ENCODE data around the gene MTG1.

The MTG1 gene, protein sequence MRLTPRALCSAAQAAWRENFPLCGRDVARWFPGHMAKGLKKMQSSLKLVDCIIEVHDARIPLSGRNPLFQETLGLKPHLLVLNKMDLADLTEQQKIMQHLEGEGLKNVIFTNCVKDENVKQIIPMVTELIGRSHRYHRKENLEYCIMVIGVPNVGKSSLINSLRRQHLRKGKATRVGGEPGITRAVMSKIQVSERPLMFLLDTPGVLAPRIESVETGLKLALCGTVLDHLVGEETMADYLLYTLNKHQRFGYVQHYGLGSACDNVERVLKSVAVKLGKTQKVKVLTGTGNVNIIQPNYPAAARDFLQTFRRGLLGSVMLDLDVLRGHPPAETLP

GRCh38 chr10:133394064-133394663 is at the start of gene MTG1:
Gene MTG1 (plus strand): TSS chr10:133394157. CDS start chr10:133394221, 64 bp downstream.
- DNase-seq (ENCODE audit: low read depth) = peak; percentile 90

- no peak for DNase-seq (ENCODE audit: low read depth)
These were observed 49.7 kb upstream of the MTG1 start for GRCh38 chr10:133344236-133344635.

GRCh38 chr10:133346413-133346812 is 47.5 kb upstream of the MTG1 start:
- DNase-seq (ENCODE audit: low read depth) = no peak

DNA sequence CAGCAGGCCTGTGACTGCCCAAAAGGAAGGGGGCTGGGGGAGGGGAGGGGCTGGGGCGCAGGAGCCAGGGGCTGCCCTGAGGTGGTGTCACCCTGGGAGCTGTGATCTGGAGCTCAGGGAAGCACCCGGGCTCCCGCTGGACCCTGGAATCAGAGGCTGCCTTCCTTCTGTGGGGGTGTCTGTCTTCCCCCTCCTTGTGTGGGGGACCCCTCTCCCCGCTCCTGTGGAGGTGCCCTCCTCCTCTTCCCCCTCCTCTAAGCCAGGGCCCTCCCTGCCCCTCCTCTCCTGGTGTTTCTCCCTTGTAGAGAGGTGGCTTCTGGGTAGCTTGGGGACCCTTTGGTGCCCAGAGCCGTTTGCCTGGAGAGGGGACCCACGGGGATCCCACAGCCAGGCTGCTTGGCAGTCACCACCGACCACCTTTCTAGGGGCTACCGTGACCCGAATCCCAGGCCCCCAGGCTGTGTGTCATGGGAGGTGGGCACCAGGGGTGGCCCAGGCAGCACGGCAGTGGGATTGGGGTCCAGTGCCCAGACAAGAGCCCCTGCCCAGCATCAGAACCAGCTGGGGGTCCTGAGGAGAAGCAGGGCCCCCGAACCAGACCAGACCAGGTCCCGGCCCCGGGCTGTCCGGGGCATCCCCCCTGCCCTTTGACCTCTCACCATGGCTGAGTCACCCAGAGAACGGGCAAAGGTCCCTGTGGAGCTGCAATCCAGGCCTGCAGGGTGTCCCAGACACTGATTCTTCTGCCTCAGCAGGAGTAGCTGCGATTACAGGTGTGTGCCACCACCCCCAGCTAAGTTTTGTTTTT is 46.0 kb upstream of the MTG1 start:
- no peak for DNase-seq (ENCODE audit: low read depth)

- DNase-seq (ENCODE audit: low read depth) = no peak
These were observed 44.8 kb upstream of the MTG1 start for GRCh38 chr10:133349160-133349568.

DNA sequence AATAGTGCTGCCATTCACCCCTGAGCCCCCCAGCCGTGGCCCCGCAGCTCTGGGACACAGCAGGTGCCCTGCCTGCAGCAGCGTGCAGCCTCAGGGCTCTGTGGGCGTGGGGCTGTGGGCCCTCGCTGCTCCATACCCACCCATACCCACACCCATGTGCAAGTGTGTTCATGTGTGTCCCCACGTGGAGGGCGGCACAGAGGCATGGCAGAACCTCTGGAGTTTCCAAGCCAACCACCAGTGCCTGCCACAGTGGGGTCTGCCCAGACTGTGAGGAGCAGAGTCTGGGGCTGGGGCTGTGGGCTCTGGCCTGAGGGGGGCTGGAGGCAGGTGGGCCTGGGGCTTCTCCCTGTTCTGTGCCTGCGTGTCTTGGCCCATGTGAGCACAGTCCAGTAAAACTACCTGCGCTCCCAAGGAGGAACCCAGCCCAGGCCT is 44.4 kb upstream of the MTG1 start:
- no peak for DNase-seq (ENCODE audit: low read depth)

DNA sequence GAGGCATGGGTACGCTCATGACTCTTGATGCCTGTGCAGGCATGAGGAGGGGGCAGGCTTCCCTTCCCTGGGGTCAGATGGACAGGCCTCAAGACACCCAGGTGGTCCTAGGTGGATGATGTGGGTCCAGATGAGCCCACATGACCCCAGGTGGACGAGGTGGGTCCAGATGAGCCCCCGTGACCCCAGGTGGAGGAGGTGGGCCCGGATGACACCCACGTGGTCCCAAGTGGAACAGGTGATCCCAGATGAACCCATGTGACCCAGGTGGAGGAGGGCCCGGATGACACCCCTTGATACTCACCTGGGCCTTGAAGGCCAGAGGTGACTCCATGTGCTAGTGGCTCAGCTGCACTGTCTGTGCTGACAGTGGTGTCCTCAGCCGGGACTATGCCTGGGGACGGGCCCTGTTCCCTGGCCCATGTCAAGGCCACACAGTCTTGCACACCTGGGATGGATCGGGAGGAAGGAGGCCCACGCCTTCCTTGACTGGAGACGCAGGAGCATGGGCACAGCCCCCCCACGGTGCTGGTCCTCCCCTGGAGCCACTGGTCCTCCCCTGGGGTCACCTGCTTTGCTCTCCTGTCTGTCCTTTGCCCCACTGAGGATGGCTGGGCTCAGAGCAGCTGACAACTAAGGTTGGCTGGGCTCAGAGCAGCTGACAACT is 43.5 kb upstream of the MTG1 start:
- no peak for DNase-seq (ENCODE audit: low read depth)

DNA sequence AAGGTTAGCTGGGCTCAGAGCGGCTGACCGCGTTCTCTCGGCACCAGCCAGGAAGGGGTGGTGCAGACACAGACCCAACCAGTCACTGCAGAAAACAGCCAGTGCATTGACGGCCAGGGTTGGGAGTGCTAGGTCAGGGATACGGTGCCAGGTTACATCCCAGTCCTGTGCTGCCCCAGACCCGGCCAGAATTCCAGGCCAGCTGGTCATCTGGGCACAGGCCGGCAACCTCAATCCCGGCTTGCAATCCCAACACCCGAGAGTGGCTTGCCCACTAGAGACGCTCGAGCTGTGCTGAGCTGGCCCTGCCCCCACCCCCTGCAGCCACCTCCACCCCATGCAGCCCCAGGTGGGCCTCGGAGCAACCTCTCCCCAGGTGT is 43.0 kb upstream of the MTG1 start:
- no peak for DNase-seq (ENCODE audit: low read depth)

GRCh38 chr10:133351408-133352318 is 42.3 kb upstream of the MTG1 start:
- no peak for DNase-seq (ENCODE audit: low read depth)

- no peak for DNase-seq (ENCODE audit: low read depth)
These were observed 40.6 kb upstream of the MTG1 start for GRCh38 chr10:133353202-133353959.

DNA sequence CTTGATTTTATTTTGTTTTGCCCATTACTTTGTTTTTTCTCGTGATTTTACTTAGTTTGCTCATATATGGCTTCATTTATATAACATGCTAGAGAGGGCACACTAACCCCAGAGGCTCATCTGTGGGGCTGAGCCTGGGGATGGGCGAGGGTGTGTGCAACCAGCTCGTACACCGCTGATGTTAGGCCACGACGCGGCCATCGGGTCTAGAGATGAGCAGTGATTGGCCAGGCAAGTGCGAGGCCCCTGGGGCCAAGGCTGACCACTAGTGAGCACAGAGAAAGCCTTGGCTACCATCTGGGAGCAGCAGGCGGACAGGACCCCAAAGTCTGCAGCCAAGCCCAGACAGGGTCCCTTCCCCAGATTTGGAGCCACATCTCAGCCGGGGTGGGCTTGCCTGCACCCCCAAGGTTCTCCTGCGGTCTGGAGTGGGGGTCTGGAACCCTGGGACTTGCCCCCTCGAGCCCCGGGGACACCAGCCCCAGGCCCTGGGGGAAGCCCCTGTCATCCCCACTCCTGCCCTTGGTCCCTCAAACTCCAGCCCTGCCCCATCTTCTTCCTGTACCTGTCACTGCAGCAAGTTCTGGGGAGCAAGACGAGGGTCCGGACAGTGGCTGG is 39.9 kb upstream of the MTG1 start:
- no peak for DNase-seq (ENCODE audit: low read depth)

DNA sequence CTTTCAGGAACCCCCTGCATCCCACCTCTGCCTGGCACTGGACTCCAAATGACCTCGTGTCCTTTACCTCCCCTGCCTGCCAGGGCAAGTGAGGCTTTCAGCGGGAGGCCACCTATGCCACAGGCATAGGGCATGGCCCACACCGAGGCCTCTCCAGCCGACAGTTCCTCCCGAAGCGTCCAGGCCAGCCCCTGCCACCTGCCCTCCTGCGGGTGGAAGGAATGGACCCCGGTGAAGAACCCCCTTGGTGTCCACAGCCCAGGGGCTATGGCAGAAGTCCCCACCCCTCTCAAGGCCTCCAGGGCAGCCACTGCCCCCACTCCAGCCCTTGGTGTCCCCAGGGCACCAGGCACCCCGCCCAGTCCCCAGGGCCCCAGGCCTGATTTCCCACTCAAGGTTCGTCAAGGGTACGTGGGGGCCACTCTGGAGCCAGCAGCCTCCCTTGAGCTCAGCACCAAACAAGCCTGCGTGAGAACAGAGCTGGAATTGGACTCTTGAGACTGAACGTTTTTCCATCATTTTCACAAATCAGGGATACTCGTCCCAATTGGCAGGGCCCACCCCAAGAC is 39.2 kb upstream of the MTG1 start:
- no peak for DNase-seq (ENCODE audit: low read depth)

- no peak for DNase-seq (ENCODE audit: low read depth)
These were observed 38.7 kb upstream of the MTG1 start for GRCh38 chr10:133355266-133355665.

DNA sequence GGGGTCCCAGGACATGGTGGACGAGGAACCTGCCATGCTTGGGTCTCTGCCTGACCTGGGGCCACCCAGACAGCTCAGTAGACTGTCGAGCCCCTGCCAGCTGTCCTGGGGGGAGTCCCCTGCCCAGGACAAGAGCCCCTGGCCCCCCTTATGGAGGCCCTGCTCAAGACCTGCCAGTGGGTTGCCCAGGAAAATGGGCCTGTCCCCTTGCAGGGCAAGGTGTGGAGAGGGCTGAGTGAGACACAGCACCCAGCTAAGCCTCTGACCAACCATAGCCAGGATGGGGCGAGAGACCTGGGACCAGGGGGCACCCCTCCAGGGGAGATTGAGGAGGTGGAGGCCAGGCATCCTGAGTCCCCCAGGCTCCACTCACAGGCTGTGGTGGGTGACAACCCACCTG is 38.0 kb upstream of the MTG1 start:
- DNase-seq (ENCODE audit: low read depth) = no peak

DNA sequence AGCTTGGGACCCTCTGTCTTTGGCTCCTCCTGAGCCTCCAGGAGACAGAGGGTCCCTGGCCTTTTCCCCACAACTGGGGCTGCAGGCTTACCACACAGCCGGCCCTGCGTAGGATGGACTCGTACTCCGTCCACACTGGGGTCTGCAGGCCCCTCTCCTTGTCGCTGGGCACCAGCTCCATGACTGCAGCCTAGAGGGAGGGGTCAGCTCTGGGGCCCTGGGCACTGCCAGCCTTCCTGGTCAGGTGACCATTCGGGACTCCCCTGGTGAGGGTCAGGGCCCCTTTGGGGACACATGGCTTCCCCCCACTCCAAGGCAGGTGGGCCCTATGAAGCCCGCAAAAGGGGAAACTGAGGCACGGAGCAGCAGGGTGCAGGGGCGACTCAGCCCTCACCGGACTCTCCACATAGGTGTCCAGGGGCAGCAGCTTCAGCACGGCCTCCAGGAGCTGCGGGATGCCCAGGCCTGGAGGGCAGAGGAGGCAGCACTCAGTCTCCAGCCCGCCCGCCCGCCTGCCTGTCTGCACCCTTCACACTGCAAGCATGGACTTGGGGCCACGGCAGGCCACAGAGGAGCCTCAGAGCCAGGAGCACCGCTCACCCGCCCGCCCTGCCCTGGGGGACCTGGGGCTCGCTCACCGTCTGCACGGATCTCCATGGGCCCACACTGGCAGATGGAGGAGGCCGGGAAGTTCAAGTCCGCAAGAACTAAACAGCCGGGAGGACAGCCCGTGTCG is 37.2 kb upstream of the MTG1 start:
- no peak for DNase-seq (ENCODE audit: low read depth)

GRCh38 chr10:133357285-133358161 is 36.4 kb upstream of the MTG1 start, which contains the start of gene FUOM:
Gene FUOM (minus strand): TSS chr10:133358019. CDS start chr10:133358007, 12 bp downstream.
- DNase-seq (ENCODE audit: low read depth) = peak; percentile 40

GRCh38 chr10:133358162-133358924 is 35.6 kb upstream of the MTG1 start:
- DNase-seq (ENCODE audit: low read depth) = no peak

Measured in stimulated activated CD8-positive, alpha-beta memory T cell treated with anti-CD3 and anti-CD28 coated beads, Interleukin-7, amount 100 ng/mL, for 24 hours (primary cell).